IMR-90 (cell line): ENCODE measurements around the gene ETV6.

ENCODE experiments used
- BHLHE40 ChIP-seq: fragments of 150-350 bp; IDR thresholded peaks from 2 replicates; pipeline ENCODE4 v1.6.1; 2016; ENCODE audit warnings: mild to moderate bottlenecking, low read depth, low read length
- CEBPB ChIP-seq: IDR thresholded peaks from 2 replicates; pipeline ENCODE4 v1.6.1; 2012; ENCODE audit warnings: low read depth, low read length, improper control_type of control experiment
- CHD1 ChIP-seq: IDR thresholded peaks from 2 replicates; pipeline ENCODE4 v1.6.1; 2012; ENCODE audit warnings: low read depth, low read length, improper control_type of control experiment
- CTCF ChIP-seq: conservative IDR thresholded peaks from 2 replicates; pipeline ENCODE4 v1.5.1; 2012; ENCODE audit warnings: mild to moderate bottlenecking, low read depth, low read length, improper control_type of control experiment
- ELK1 ChIP-seq: fragments of 150-350 bp; IDR thresholded peaks from 2 replicates; pipeline ENCODE4 v1.6.1; 2016; ENCODE audit warnings: low read depth, mild to moderate bottlenecking, low read length, moderate library complexity, borderline replicate concordance
- MAFK ChIP-seq: IDR thresholded peaks from 2 replicates; pipeline ENCODE4 v1.6.1; 2012; ENCODE audit warnings: low read depth, low read length, improper control_type of control experiment
- MAZ ChIP-seq: IDR thresholded peaks from 2 replicates; pipeline ENCODE4 v1.6.1; 2012; ENCODE audit warnings: low read depth, mild to moderate bottlenecking, low read length, improper control_type of control experiment, moderate library complexity, borderline replicate concordance
- MXI1 ChIP-seq: IDR thresholded peaks from 2 replicates; pipeline ENCODE4 v1.6.1; 2012; ENCODE audit warnings: low read depth, mild to moderate bottlenecking, low read length, moderate library complexity, borderline replicate concordance
- NFE2L2 ChIP-seq: fragments of 150-350 bp; IDR thresholded peaks from 2 replicates; pipeline ENCODE4 v1.6.1; 2016; ENCODE audit warnings: low read depth, mild to moderate bottlenecking, low read length
- POLR2A ChIP-seq: IDR thresholded peaks from 2 replicates; pipeline ENCODE4 v1.6.1; 2012; ENCODE audit warnings: mild to moderate bottlenecking, low read depth, low read length
- RAD21 ChIP-seq: IDR thresholded peaks from 2 replicates; pipeline ENCODE4 v1.6.1; 2012; ENCODE audit warnings: low read length, improper control_type of control experiment
- RCOR1 ChIP-seq: IDR thresholded peaks from 2 replicates; pipeline ENCODE4 v1.6.1; 2012; ENCODE audit warnings: mild to moderate bottlenecking, low read length, improper control_type of control experiment; ENCODE audit not compliant: insufficient replicate concordance
- SMC3 ChIP-seq: fragments of 150-350 bp; IDR thresholded peaks from 2 replicates; pipeline ENCODE4 v1.6.1; 2016; ENCODE audit warnings: low read depth, mild to moderate bottlenecking, antibody characterized with exemption, low read length, moderate library complexity
- USF2 ChIP-seq: fragments of 150-350 bp; IDR thresholded peaks from 2 replicates; pipeline ENCODE4 v1.6.1; 2017; ENCODE audit warnings: mild to moderate bottlenecking, antibody characterized with exemption, low read length, low read depth

GRCh38 chr12:11856971-11857370 is 207.5 kb downstream of the ETV6 start:
- TF ChIP-seq CTCF (no peak), RAD21 (no peak), BHLHE40 (no peak), POLR2A (no peak), MXI1 (no peak), CEBPB (no peak), CHD1 (no peak), MAFK (no peak), MAZ (no peak), SMC3 (no peak), NFE2L2 (no peak), USF2 (no peak), RCOR1 (no peak), ELK1 (no peak)
